GM18517 (cell line): ENCODE data around the gene AHCYL2.
A peak's percentile ranks its signal among the peaks of the same experiment; 100 is the strongest.
"Not testable (repeated sequence)": the region's sequence is repeated elsewhere in the genome, so short reads cannot be mapped to it uniquely, and the experiment has no call there.

Experiments
- ATAC-seq: cut with Tn5 transposase; IDR thresholded peaks from one replicate; pipeline ENCODE4 v1.9.1; 2021; ENCODE audit warnings: mild to moderate bottlenecking, moderate library complexity; ENCODE audit not compliant: unreplicated experiment

Gene AHCYL2

DNA sequence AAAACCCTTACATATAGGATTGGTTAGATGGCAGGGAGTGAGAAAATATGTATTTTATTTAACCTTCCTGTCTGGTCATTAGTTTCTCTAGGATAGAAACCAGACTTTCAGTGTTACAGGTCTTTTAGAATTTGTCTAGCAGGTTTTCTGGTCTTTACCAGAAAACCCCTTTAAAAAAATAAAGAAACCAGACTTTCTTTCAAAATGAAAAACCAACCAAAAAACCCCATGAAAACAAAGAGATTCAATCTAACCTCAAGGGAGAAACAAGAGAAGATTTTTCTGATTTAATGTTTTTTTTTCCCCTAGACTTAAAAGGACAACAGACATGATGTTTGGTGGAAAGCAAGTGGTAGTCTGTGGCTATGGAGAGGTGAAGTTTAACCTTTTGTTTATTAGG is 180.7 kb downstream of the AHCYL2 start:
- ATAC-seq: no peak

DNA sequence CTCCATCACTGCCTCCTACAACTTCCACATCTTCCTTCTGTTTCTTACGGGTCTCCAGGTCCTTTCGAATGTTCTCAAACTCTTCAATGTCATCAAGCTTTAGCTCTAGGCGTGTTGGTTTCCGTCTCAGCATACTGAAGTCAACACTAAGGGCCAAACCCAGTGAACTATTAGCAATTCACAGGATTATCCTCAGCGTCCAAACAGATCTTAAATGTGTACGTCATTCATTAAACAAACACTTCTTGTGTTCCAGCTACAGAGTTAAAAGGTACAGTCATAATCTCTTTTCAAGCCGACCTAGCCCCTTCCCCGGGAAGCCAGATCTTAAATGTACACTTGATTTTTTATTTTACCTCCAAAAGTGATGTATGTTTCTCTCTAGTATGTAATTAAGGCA is 185.4 kb downstream of the AHCYL2 start:
- not testable (repeated sequence) for ATAC-seq

DNA sequence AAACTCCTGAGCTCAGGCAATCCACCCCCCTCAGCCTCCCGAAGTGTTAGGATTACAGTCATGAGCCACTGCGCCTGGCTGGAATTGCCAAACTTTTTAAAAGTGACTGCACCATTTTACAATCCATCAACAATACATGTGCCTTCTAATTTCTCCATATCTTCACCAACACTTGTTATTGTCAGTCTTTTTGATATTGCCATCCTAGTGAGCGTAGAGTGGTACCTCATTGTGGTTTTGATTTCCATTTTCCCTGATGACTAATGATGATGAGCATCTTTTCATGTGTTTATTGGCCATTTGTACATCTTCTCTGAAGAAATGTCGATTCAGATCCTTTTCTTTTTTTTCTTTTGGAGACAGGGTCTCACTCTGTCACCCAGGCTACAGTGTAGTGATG is 187.7 kb downstream of the AHCYL2 start:
- no peak for ATAC-seq

DNA sequence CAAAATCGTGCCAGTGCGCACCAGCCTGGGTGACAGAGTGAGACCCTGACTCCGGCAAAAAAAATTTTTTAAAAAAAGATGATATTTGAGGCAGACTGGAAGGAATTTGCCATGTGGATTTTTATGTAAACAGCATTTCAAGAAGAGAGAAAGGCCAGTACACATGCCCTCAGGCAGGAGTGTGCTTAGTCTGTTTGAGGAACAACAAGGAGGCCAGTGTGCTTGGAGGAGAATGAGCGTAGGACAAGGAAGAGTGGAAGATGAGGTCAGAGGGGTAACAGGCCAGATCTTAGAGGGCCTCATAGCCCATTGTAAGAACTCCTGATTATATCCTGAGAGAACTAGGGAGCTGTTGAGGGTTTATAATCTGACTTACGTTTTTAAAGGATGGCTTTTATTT is 192.2 kb downstream of the AHCYL2 start:
- no peak for ATAC-seq

DNA sequence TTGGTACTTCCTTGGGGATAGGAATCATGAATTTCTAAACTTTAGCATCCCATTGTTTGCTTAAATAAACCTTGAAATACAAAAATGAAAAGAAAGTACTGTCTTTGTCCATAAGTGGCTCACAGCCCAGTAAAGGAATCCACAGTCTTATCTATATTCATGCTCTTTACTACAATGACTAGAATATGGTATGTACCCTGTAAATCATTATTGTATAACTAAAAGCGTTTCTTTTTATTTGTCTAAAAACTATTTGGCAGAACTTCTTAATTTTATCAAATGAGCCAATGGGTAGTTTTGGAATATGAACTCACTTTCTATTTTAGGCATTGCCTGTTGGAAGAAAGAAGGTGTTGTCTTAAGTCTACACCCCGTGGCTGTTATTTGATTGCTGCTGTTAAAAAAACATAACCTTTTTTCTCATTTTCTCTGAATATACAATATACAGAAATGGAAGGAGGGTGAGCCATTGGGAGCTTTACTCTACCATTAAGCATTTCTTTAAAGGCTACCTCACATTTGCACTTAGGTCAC is 197.0 kb downstream of the AHCYL2 start:
- no peak for ATAC-seq

DNA sequence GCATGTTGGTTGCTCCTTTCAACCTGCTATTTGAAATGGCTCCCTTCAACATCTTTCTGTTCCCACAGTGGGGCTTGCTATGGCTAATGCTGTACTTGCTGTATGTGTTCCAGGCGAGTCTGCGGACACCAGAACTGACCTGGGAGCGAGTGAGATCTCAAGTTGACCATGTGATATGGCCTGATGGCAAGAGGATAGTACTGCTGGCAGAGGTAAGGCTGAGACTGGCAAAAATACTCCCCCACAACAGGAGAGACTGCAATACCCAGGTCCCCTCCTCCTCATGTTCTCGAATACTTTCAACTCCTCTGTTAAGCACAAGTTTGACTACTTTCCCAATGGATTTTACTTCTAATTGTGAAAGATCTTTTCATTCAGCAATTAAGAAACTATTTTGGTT is 197.9 kb downstream of the AHCYL2 start:
- ATAC-seq: no peak

DNA sequence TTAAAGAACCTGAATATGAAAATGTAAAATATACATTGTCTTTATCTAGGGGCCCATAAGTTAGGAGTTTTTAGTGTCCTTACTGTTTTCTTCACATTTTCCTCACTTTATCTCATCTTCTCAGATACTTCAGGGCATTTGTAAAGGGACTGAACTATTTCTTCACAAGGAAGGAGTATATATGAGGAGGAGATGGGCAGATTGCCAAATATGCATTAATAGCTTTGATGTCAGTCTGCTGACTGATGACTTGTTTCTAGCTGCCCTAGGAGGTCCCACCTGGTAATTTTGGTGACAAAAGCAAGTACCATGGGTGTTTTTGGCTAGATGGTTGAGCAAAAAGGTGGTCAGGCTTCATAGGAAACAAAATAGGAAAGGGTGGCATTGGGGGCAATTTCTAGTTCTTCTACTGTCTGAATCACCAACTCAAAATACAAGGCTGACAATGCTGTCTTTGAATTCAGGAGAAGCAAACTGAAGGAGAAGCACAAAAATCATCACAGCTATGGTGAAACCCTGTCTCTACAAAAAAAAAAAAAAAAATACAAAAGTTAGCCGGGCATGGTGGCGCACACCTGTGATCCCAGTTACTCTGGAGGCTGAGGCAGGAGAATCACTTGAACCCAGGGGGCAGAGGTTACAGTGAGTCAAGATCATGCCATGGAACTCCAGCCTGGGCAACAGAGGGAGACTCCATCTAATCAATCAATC is 199.0 kb downstream of the AHCYL2 start:
- ATAC-seq: no peak

DNA sequence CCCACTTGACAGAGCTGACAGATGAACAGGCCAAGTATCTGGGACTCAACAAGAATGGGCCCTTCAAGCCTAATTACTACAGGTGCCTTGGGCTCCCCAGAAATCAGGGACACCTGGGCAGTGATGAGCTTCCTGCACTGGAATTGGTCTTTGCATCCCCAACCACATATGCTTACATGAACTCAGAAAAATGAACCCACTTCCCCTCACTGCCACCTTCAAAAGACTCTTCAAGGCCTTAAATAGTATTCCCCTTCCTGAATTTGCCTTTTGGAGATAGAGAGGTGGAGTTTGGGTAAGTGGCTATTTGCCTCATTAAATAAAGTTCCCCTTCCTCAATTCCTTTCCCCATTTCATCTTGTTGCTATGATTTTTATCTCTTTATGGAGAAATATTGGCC is 201.7 kb downstream of the AHCYL2 start:
- no peak for ATAC-seq

DNA sequence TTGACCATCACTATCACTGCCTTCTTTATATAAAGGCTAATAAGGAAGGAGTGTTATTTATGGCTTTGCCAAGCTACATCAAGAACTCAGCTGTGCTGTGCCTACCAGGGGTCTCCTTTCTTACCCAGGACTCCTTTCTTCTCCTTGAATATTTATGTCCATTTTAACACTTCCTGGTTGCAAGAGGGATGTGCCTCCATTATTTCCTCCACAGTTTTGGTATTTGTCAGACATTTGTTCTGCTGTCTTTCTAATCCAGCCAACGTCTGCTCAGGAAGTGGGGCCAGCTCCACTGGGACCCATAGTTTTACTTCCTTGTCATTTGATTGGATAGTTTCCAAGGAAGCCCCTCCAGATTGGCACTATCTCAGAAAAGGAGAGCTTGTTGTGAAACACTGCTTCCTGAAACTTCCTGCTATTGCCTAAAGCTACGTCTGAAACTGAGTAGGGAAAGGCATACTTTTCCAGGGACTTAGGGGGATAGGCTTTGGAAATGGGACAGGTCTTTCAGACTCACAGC is 202.8 kb downstream of the AHCYL2 start:
- ATAC-seq: no peak

DNA sequence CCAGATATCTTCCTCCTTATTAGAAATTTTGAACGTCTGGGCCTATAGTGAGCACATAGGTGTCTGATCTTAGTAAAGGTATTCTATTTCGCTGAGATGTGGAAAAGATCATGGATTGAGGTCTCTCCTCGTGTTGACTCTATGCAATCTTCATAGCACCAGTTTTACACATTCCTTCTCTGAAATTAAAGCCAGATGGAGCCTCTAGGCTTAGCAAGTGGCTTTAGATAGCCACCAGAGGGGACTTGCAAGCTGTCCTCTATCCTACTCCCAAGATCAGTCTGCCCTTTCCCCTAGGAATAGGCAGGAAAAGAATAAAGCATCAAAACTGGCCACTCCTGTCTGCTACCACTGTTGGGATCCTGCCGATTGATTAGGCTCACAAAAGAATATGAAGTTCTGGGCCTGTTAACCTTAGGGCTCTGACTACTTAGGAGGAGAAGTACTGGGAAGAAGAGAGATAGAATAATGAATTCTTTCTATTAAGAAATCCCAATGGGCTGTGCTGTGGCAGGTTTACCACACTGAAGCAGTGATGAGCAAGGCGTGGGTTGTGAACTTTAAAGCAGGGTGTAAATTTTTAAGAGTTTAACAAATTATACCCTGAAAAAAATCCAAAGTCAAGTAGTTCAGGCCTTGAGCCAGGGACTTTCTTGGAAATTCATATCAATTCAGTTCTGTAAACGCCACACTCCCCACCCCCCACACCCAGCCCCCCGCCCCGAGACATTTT is 207.2 kb downstream of the AHCYL2 start:
- ATAC-seq: no peak

DNA sequence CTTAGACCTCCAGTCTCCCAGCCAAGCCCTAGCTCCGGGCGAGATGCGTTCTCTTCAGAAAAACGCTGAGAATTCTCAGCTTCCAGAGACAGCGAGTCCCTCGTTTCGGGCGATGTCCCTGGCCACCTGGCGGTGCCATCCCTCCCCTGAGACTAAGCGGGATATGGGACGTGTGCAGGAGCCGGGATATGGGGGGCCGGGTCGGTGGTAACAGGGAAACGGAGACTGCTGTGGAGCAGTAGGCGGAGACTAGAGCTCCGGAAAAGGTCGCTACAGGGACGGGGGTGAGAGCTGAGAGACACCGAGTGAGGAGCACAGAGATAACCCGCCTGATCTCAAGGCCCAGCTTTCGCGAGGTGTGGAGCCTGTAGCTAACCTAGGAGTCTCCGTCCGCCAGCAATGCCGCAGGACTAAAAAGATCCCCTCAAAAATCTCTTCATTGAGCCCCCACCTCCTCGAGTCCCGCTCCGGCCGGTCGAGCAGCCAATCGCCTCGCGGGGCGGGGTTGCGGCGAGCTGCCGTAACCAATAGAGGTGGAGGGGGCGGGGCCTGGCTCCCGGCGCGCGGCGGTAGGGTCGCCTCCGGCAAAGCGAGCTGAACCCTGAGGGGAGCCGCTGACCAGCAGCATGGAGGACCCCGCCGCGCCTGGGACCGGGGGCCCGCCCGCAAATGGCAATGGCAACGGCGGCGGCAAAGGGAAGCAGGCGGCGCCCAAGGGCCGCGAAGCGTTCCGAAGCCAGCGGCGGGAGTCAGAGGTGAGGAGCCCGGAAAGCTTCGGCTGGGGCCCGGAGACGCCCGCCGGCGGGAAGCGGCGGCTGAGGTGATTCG is 209.2 kb downstream of the AHCYL2 start, which contains the start of gene STRIP2:
Gene STRIP2, plus strand, starts transcription at position 586 of the 828 bp plus-strand sequence. Its CDS starts 41 bp downstream, at position 627.
- peak; percentile 92 for ATAC-seq

DNA sequence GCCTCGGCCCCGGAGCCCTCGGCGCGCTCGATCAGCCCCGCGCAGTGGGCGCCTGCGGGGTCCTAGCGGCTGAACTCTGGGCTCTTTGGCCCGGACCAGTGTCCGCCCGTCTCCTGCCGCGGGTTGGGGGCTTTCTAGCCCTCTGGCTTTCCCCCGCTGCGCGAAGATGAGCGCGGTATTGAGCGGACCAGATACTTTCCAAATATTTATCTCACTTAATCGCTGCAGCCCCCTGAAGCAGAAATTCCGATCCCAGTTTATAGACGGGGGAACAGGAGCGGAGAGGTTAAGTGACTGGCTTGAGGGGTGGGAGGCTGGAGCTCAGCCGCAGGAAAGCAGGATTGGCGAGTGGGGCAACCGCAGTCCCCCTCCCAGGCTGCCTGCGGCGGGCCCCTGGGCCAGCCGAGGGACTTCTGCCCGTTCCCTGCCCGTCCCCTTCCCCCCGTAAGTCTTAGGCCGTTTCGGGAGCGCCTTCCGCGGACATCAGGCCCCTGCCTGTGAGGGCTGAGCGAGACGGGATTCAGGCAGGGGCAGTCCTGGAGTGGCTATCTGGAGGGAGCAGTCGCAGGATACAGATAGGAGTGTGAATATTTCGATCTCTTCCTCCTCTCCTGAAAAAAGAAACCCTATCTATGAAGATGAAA is 210.0 kb downstream of the AHCYL2 start:
- no peak for ATAC-seq

DNA sequence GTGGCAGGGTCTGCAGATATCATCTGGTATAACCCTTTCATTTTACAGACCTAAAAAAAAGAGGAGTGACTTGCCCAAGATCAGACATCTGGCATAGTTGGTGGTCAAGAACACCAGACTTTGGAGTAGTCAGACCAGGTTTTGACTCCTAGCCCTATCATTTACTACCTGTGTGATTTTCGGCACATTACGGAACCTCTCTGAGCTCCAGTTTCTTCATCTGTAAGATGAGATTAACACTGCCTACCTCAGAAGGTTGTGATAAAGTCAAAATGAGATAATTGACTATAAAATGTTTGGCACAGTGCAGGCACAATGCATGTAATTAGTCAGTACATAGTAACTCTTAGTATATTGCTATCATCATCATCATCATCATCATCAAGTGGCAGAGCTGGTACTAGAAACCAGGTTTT is 210.6 kb downstream of the AHCYL2 start:
- no peak for ATAC-seq

DNA sequence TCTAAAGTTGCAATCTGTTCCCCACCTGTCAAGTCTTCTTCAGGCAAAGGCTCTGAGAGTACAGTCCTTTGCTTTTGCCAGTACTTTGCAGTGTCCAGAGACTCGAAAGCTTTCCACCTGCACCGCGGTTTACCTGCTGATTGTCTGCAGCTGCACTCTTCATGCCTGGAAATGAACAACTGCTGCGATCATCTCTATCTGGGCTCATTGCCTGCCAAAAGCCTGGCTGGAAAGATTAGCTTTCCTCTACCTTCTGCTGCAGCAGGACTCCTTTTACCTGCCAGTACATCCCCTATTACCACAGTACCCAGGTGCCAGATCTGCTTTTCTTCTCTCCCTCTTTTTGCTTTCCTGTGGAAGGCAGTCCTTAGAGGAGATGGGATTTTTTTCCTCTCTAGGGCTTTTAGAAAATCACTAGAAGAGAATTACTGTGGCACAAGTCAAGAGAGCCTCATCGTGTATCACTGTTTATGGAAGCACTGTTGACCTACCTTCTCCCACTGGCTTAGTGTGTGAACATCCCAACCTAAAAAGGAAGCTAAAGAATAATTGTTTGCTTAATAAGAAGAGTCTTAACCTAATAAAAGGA is 211.6 kb downstream of the AHCYL2 start:
- ATAC-seq: no peak

DNA sequence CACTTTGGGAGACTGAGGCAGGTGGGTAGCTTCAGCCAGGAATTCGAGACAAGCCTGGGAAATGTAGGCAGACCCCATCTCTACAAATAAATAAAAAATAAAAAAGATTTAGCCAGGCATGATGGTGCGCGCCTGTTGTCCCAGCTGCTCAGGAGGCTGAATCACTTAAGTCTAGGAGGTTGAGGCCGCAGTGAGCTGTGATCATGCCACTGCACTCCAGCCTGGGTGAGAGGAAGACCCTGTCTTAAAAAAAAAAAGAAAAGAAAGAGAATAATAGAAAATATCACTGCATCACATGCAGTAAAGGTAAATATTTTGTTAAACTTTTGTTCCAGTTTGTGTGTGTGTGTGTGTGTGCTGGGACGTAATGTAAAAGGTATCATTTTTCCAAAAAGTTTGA is 212.4 kb downstream of the AHCYL2 start:
- ATAC-seq: no peak

DNA sequence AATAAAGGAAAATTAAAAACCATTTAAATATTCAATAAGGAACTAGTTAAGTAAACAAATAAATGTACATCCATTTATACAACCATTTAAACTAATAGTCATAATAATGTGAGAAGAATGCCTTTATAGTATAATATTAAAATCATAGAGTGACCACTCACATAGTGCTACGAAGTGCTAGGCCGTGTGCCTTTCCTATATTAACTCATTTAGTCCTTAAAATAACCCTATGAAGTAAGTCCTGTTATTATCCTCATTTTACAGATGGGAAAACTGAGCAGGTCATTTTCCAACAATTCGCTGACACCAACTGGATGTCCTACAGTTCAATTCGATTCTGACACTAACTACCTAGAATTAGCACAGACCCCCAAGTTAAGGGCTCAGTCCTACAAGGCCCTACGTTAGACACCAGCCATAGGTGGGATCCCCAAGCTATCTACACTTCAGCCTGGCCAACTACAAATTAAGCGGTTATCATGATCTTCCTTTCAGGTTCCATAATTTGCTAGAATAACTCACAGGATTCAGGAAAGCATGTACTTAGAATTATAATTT is 213.5 kb downstream of the AHCYL2 start:
- ATAC-seq: no peak

DNA sequence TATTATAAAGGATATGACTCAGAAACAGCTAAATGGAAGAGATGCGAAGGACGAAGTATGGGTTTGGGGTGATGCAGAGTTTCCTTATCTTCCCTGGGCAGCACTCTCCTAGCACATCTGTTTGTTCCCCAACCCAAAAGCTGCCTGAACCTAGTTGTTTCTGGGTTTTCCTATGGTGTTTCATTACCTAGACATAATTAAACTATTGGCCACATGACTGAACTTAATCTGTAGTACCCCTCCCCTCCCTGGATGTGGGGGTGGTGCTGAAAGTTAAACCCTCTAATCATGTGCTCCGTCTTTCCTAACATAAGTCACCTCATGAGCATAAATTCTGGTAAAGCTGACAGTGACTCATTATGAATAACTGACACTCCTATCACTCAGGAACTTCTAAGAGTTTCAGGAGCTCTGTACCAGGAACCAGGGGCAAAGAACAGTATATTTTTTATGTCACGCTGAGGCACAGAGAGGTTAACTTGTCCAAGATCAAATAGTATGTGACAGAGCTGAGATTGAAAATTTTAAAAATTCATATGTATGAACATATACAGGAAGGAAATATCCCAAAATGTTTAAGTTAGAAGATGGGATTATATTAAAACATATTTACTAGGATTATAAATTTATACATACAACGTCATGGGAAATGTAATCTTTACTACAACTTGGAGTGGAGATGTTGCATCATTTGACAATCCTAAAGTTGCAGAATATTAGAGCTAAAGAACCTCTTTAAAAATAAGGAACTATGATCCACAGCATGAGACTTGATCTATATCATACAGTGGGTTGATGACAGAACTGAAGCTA is 214.2 kb downstream of the AHCYL2 start:
- no peak for ATAC-seq

DNA sequence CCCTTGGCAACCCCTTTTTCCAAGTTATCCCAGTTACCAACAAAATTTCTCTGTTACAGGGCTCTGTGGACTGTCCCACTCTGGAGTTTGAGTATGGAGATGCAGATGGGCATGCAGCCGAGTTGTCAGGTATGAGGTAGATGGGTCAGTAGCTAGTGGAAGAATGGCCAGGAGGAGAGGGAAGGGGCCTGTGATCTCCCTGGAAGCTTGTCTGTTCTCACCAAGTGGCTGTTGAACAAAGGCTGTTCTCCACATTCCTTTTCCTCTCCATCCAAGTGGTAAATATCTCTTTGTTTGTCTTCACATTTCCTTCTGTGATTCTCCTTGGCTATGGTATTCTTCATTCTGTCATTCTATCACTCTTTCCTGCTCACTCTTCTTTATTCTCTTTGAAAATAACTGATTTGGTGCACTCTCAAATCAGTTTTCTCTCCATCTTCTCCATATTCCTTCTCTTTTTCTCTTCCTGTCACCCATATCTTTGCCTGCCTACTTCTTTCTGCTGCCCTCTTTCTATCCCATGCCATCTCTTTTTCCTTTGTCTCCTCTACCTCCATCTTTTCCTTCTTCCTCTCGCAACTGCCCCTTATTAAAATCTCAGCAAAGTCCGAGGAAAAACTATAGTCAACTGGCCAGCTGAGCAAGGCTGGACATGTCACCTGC is 215.3 kb downstream of the AHCYL2 start:
- no peak for ATAC-seq

DNA sequence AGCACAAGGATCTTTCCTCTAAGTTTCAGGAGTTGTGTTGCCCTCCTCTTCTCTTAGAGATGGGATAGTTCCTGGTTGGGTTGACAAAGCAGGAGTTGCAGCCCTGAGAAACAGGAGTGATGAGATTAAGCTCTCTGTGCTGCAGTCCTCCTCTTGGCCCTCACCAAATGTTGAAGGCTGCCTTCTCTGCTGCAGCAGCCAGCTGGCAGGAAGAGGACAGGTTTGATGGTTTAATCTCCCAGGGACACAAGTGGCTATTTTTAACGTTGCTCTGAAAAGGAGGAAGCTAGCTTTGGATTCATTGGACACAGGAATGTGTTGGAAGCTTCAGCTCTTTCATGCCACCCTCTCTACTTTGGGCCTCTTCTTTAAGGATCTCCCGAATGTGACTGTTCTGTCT is 218.8 kb downstream of the AHCYL2 start:
- ATAC-seq: no peak
